Endodermal cell (in vitro differentiated cells): ENCODE measurements around the gene AMPH. TPM values are rescaled to one million over a fixed set of nuclear protein-coding genes. Genes with fewer than 3 reads are reported as not detected.

Experiments used
- DNase-seq: peaks from one replicate; pipeline ENCODE4 v3.0.0-alpha.2; 2017
- H3K27ac ChIP-seq: 2 replicates; pipeline ENCODE4 v1.5.1; 2013; ENCODE audit warnings: mild to moderate bottlenecking, low read depth, low read length, moderate library complexity
- H3K27me3 ChIP-seq: 2 replicates; pipeline ENCODE4 v1.6.1; 2013; ENCODE audit warnings: mild to moderate bottlenecking, low read length, moderate library complexity; ENCODE audit not compliant: insufficient read depth, control insufficient read depth, poor library complexity, severe bottlenecking
- H3K36me3 ChIP-seq: 2 replicates; pipeline ENCODE4 v1.7.0; 2013; ENCODE audit warnings: mild to moderate bottlenecking, low read length, moderate library complexity; ENCODE audit not compliant: control insufficient read depth, insufficient read depth
- H3K4me1 ChIP-seq: one replicate; pipeline ENCODE4 v1.7.0; 2013; ENCODE audit warnings: low read length; ENCODE audit not compliant: control insufficient read depth, insufficient read depth
- H3K4me3 ChIP-seq: 2 replicates; pipeline ENCODE4 v1.5.1; 2013; ENCODE audit warnings: mild to moderate bottlenecking, low read length, moderate library complexity
- H3K9ac ChIP-seq: 2 replicates; pipeline ENCODE4 v1.6.1; 2013; ENCODE audit warnings: mild to moderate bottlenecking, low read length, moderate library complexity; ENCODE audit not compliant: poor library complexity, severe bottlenecking; ENCODE audit errors: extremely low read depth
- H3K9me3 ChIP-seq: 2 replicates; pipeline ENCODE4 v1.6.1; 2013; ENCODE audit warnings: mild to moderate bottlenecking, low read length, moderate library complexity; ENCODE audit not compliant: control insufficient read depth
- H3K27ac Mint-ChIP-seq: 2 replicates; pipeline ENCODE4 v1.8.0; 2020; ENCODE audit warnings: mixed read lengths
- H3K27me3 Mint-ChIP-seq: 2 replicates; pipeline ENCODE4 v1.8.0; 2021; ENCODE audit warnings: mild to moderate bottlenecking, mixed read lengths; ENCODE audit not compliant: insufficient read depth
- H3K36me3 Mint-ChIP-seq: 2 replicates; pipeline ENCODE4 v1.8.0; 2020; ENCODE audit warnings: low read depth, mixed read lengths
- H3K4me1 Mint-ChIP-seq: 2 replicates; pipeline ENCODE4 v1.8.0; 2020; ENCODE audit warnings: mixed read lengths
- H3K4me3 Mint-ChIP-seq: 2 replicates; pipeline ENCODE4 v1.8.0; 2020; ENCODE audit warnings: mild to moderate bottlenecking, moderate library complexity, mixed read lengths
- H3K9me3 Mint-ChIP-seq: 2 replicates; pipeline ENCODE4 v1.8.0; 2020; ENCODE audit warnings: mild to moderate bottlenecking, mixed read lengths
- CTCF ChIP-seq: fragments of 200-600 bp; sonication (generic); conservative IDR thresholded peaks from 2 replicates; pipeline ENCODE4 v1.5.0; 2021; ENCODE audit warnings: antibody characterized with exemption, mild to moderate bottlenecking
- WGBS, 2 experiments: methylation state at CpG; one replicate each; pipeline versions ENCODE4 v1.1.5 to v1.1.7; 2013; ENCODE audit warnings: missing lambda C conversion rate in 2 of 2, mixed read lengths in 1 of 2; ENCODE audit not compliant: insufficient coverage in 1 of 2, insufficient read length in 1 of 2; 5-methylcytosine and 5-hydroxymethylcytosine counted together
- total RNA-seq, 2 donors: library from RNA; stranded (reverse); fragmentation: NEBNext Ultra II Directional in 1 of 2; extraction: Animal tissue kit (Norgen Biotek cat#: 25700) in 1 of 2; gene quantifications; 2 replicates in 1 of 2; 3 replicates in 1 of 2; pipeline ENCODE4 v1.2.1, GENCODE V29; 2021

Gene AMPH
- total RNA-seq, 2 donors from 2014 or later, result 3.5 to 5.5 TPM

GRCh38 chr7:38335492-38336147, 295.6 kb downstream of the AMPH start:
- 70 to 75% methylated on average over 8 of the region's 8 CpGs for WGBS, 2 experiments

GRCh38 chr7:38335128-38335491, 296.1 kb downstream of the AMPH start:
- DNase-seq, result no peak
- Histone ChIP-seq H3K9me3 (no peaks in the 10 kb centered on the region), H3K27ac (no peak overlapping the region), H3K9ac (no peak overlapping the region), H3K27me3 (no peaks in the 10 kb centered on the region), H3K4me1 (peaks cover 4% of the 10 kb centered on the region), H3K4me3 (no peak overlapping the region), H3K36me3 (no peaks in the 10 kb centered on the region)
- Mint-ChIP-seq H3K9me3 (no peaks in the 10 kb centered on the region), H3K36me3 (peaks cover 2% of the 10 kb centered on the region), H3K27me3 (peaks cover 7% of the 10 kb centered on the region), H3K4me3 (no peak overlapping the region), H3K27ac (no peak overlapping the region), H3K4me1 (peaks cover 38% of the 10 kb centered on the region)
- WGBS, 2 experiments, result 95 to 100% methylated on average over 1 to 2 of the region's 2 CpGs
- TF ChIP-seq CTCF, result no peak

More at GRCh38 chr7:38335492-38336147, 295.6 kb downstream of the AMPH start:
- H3K36me3 ChIP-seq, result no peaks in the 10 kb centered on the region
- no peak overlapping the region for H3K27ac ChIP-seq
- Mint-ChIP-seq H3K4me3 (no peak overlapping the region), H3K27ac (peak overlapping the region; percentile 31), H3K36me3 (peaks cover 2% of the 10 kb centered on the region), H3K4me1 (peaks cover 34% of the 10 kb centered on the region), H3K27me3 (peaks cover 2% of the 10 kb centered on the region), H3K9me3 (no peaks in the 10 kb centered on the region)
- no peaks in the 10 kb centered on the region for H3K27me3 ChIP-seq
- peak; percentile 98 for DNase-seq
- TF ChIP-seq CTCF, result peak; percentile 100
- peaks cover 4% of the 10 kb centered on the region for H3K4me1 ChIP-seq
- no peak overlapping the region for H3K4me3 ChIP-seq
- no peaks in the 10 kb centered on the region for H3K9me3 ChIP-seq
- H3K9ac ChIP-seq, result no peak overlapping the region

- H3K27me3 Mint-ChIP-seq, result peaks cover 12% of the 10 kb centered on the region
Measured at GRCh38 chr7:38334163-38334562, 297.0 kb downstream of the AMPH start.

More at GRCh38 chr7:38334163-38334562, 297.0 kb downstream of the AMPH start:
- TF ChIP-seq CTCF, result no peak
- peaks cover under 1% of the 10 kb centered on the region for H3K27me3 ChIP-seq
- H3K9me3 ChIP-seq, result no peaks in the 10 kb centered on the region
- no peak overlapping the region for H3K9ac ChIP-seq
- no peak overlapping the region for H3K27ac ChIP-seq
- Mint-ChIP-seq H3K4me1 (peaks cover 48% of the 10 kb centered on the region), H3K36me3 (peaks cover 2% of the 10 kb centered on the region), H3K27ac (no peak overlapping the region), H3K9me3 (no peaks in the 10 kb centered on the region), H3K4me3 (no peak overlapping the region)
- no peak for DNase-seq
- no peaks in the 10 kb centered on the region for H3K36me3 ChIP-seq
- peaks cover 4% of the 10 kb centered on the region for H3K4me1 ChIP-seq
- no peak overlapping the region for H3K4me3 ChIP-seq
